Measurements from ENCODE around the gene SYT3. TPM values are rescaled to one million over a fixed set of nuclear protein-coding genes. Genes with fewer than 3 reads are reported as not detected.

Gene SYT3
- total and polyA plus RNA-seq, 2 of the 8 experiments (the other 6 are each of a cell fraction or from before 2014, with no cell fraction given), result 6.7 to 17.3 TPM

- TF ChIP-seq CHD7 (IDR thresholded peaks at IDR 0.05; ENCODE audit: insufficient replicate concordance, low read length) (no peak), SAP30 (IDR thresholded peaks at IDR 0.05; ENCODE audit: insufficient read depth, insufficient replicate concordance, low read length) (no peak), EGR1 (IDR thresholded peaks at IDR 0.05; ENCODE audit: borderline replicate concordance, low read depth, low read length) (no peak), RNF2 (IDR thresholded peaks at IDR 0.05; ENCODE audit: borderline replicate concordance, low read depth, low read length, missing control alignments, poor library complexity, severe bottlenecking) (no peak), SP2 (IDR thresholded peaks at IDR 0.05; ENCODE audit: low read length) (no peak), SUZ12 (IDR thresholded peaks at IDR 0.05; ENCODE audit: low read length) (no peak; the same call in 1 of the 2 replicates), BRCA1 (IDR thresholded peaks at IDR 0.05; ENCODE audit: low read depth, low read length) (no peak), NRF1 (IDR thresholded peaks at IDR 0.05; ENCODE audit: low read depth, low read length) (no peak), BCL11A (IDR thresholded peaks at IDR 0.05; ENCODE audit: low read depth in 2 of 2, low read length in 2 of 2) (no peak)
These were observed 29.2 kb upstream of the SYT3 start (continued) for GRCh38 chr19:50668879-50669278.

Data from H1 (cell line).